ENCODE data around the gene C1orf21. TPM values are rescaled to one million over a fixed set of nuclear protein-coding genes. Genes with fewer than 3 reads are reported as not detected.

The C1orf21 gene
- total and polyA plus RNA-seq, 7 experiments from 2014 or later = 0.46 to 8.5 (median 1.7) TPM; not detected in 2

DNA sequence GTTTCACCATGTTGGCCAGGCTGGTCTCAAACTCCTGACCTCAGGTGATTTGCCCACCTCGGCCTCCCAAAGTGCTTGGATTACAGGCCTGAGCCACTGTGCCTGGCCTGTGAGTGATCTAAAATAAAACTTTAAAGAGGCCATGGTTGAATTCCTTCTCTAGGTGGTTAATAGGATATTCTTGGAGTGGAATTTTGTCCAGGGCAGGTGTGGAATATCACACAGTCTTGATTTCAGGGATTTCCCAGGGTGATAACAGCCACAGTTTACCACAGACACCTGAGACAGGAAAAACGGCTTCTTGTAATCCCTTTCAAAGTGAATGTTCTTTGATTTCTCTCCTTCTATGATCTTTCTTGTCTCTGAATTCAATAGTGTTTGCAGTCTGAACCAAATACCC is 32.1 kb upstream of the C1orf21 start:
- Histone ChIP-seq H3K4me3 (ENCODE audit: low read length) (no peak overlapping the region), H3K4me1 (ENCODE audit: control insufficient read depth in 2 of 2, insufficient read depth in 2 of 2, low read length in 2 of 2) (no peaks in the 10 kb centered on the region), H3K27ac (ENCODE audit: low read depth, low read length) (no peak overlapping the region), H3K36me3 (ENCODE audit: control insufficient read depth in 2 of 3, insufficient read depth in 3 of 3, low read length in 3 of 3) (no peaks in the 10 kb centered on the region), H3K9me3 (ENCODE audit: control insufficient read depth in 2 of 3, low read length in 3 of 3) (no peaks in the 10 kb centered on the region), H3K27me3 (ENCODE audit: control insufficient read depth in 2 of 2, insufficient read depth in 2 of 2, low read length in 2 of 2) (no peaks in the 10 kb centered on the region)
- H3K4me1 Mint-ChIP-seq = no peaks in the 10 kb centered on the region
- ChIA-PET POLR2A (no interaction called here), CTCF (no interaction called here)
- H3K27ac Mint-ChIP-seq = no peak overlapping the region
- no peak overlapping the region for H3K4me3 Mint-ChIP-seq
- ATAC-seq = no peak
- intact Hi-C loops (cut with micrococcal nuclease) = no loop called here
- H3K36me3 Mint-ChIP-seq = no peaks in the 10 kb centered on the region
- DNase-seq = no peak
- peaks cover 0 to 4% (median 0%) of the 10 kb centered on the region in 11 donors for H3K9me3 Mint-ChIP-seq
- H3K27me3 Mint-ChIP-seq = peaks cover 13 to 27% (median 20%) of the 10 kb centered on the region in 5 donors

DNA sequence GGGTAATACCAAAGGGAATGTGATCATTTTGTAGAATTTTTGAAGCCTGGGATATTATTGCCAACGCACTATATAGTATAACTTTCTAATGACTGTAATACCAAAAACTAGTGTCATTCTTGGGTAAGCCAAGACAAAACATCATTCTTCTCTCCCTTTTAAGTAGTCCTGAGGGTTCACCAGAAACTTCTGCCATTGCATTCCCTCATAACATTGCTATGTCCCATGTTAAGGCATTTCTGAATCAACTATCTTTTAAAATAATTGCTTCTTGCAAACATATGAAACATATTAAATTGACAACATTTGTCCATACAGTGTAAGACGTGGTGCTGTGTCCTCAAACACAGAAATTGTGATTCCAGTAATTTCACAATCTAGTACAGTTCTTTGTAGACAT is 29.9 kb upstream of the C1orf21 start:
- Histone ChIP-seq H3K27me3 (ENCODE audit: control insufficient read depth in 2 of 2, insufficient read depth in 2 of 2, low read length in 2 of 2) (no peaks in the 10 kb centered on the region), H3K36me3 (ENCODE audit: control insufficient read depth in 2 of 3, insufficient read depth in 3 of 3, low read length in 3 of 3) (no peaks in the 10 kb centered on the region), H3K4me3 (ENCODE audit: low read length) (no peak overlapping the region), H3K9me3 (ENCODE audit: control insufficient read depth in 2 of 3, low read length in 3 of 3) (no peaks in the 10 kb centered on the region), H3K4me1 (ENCODE audit: control insufficient read depth in 2 of 2, insufficient read depth in 2 of 2, low read length in 2 of 2) (no peaks in the 10 kb centered on the region), H3K27ac (ENCODE audit: low read depth, low read length) (no peak overlapping the region)
- Mint-ChIP-seq H3K9me3 (peaks cover 0 to 3% (median 0%) of the 10 kb centered on the region in 11 donors), H3K4me1 (peaks cover 0 to 3% (median 0%) of the 10 kb centered on the region in 7 donors), H3K4me3 (no peak overlapping the region), H3K27me3 (peaks cover 15 to 31% (median 27%) of the 10 kb centered on the region in 5 donors), H3K27ac (no peak overlapping the region), H3K36me3 (no peaks in the 10 kb centered on the region)
- POLR2A ChIA-PET = no interaction called here
- ATAC-seq (no peak), DNase-seq (no peak)
- intact Hi-C loops (cut with micrococcal nuclease) = no loop called here
- CTCF ChIA-PET = no interaction called here

DNA sequence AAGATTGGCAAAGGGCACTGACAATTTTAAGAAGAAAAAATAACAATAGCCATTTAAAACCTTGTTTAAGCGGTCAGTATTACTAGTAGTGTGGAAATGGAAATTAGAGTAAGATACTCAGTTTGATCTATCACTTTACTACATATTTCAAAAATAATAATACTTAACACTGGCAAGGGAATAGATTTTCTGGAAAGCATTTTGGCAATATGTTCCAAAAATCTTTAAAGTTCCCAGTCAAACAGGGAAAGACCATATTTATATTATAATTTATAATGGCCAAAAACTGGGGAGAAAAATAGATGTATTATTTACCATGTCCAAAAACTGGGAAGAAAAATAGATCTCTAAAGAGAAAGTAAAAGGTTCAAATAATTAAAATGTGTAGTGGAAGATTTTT is 28.6 kb upstream of the C1orf21 start:
- Mint-ChIP-seq H3K4me3 (no peak overlapping the region), H3K9me3 (peaks cover 0 to 1% (median 0%) of the 10 kb centered on the region in 11 donors), H3K4me1 (peaks cover 0 to 3% (median 0%) of the 10 kb centered on the region in 7 donors), H3K27ac (no peak overlapping the region), H3K36me3 (no peaks in the 10 kb centered on the region), H3K27me3 (peaks cover 15 to 28% (median 21%) of the 10 kb centered on the region in 5 donors)
- H3K9me3 ChIP-seq (ENCODE audit: control insufficient read depth in 2 of 3, low read length in 3 of 3) = no peaks in the 10 kb centered on the region
- intact Hi-C loops (cut with micrococcal nuclease) = no loop called here
- H3K36me3 ChIP-seq (ENCODE audit: control insufficient read depth in 2 of 3, insufficient read depth in 3 of 3, low read length in 3 of 3) = no peaks in the 10 kb centered on the region
- no peak overlapping the region for H3K4me3 ChIP-seq (ENCODE audit: low read length)
- no peaks in the 10 kb centered on the region for H3K4me1 ChIP-seq (ENCODE audit: control insufficient read depth in 2 of 2, insufficient read depth in 2 of 2, low read length in 2 of 2)
- H3K27ac ChIP-seq (ENCODE audit: low read depth, low read length) = no peak overlapping the region
- H3K27me3 ChIP-seq (ENCODE audit: control insufficient read depth in 2 of 2, insufficient read depth in 2 of 2, low read length in 2 of 2) = no peaks in the 10 kb centered on the region
- ATAC-seq = no peak
- ChIA-PET CTCF (no interaction called here), POLR2A (no interaction called here)
- DNase-seq = no peak

DNA sequence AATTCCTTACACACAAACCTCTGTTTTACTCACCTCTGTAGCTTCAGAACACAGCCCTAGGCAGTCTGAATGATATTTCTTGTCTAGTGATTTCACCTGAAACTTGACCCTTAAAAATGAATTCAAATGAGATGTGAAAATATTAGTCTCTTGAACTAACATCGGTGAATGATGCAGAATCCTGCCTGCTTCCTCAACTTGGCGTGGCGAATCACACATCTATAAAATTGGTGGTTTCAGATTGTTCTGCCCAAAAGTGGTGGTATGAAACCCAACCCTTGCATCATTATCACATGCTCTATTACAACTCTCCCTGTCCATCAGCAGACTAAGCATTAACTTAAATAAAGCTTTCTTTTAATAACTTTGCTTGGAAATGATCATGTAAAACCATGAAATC is 26.9 kb upstream of the C1orf21 start:
- Histone ChIP-seq H3K27ac (ENCODE audit: low read depth, low read length) (no peak overlapping the region), H3K27me3 (ENCODE audit: control insufficient read depth in 2 of 2, insufficient read depth in 2 of 2, low read length in 2 of 2) (no peaks in the 10 kb centered on the region), H3K9me3 (ENCODE audit: control insufficient read depth in 2 of 3, low read length in 3 of 3) (no peaks in the 10 kb centered on the region), H3K4me3 (ENCODE audit: low read length) (no peak overlapping the region), H3K4me1 (ENCODE audit: control insufficient read depth in 2 of 2, insufficient read depth in 2 of 2, low read length in 2 of 2) (no peaks in the 10 kb centered on the region), H3K36me3 (ENCODE audit: control insufficient read depth in 2 of 3, insufficient read depth in 3 of 3, low read length in 3 of 3) (no peaks in the 10 kb centered on the region)
- DNase-seq = no peak
- CTCF ChIA-PET = no interaction called here
- no peaks in the 10 kb centered on the region for H3K36me3 Mint-ChIP-seq
- ATAC-seq = no peak
- POLR2A ChIA-PET = no interaction called here
- H3K27ac Mint-ChIP-seq = no peak overlapping the region
- peaks cover 16 to 22% (median 20%) of the 10 kb centered on the region in 5 donors for H3K27me3 Mint-ChIP-seq
- H3K4me3 Mint-ChIP-seq = no peak overlapping the region
- intact Hi-C loops (cut with micrococcal nuclease) = no loop called here
- H3K4me1 Mint-ChIP-seq = peaks cover 0 to 3% (median 0%) of the 10 kb centered on the region in 7 donors
- peaks cover 0 to 4% (median 0%) of the 10 kb centered on the region in 11 donors for H3K9me3 Mint-ChIP-seq

DNA sequence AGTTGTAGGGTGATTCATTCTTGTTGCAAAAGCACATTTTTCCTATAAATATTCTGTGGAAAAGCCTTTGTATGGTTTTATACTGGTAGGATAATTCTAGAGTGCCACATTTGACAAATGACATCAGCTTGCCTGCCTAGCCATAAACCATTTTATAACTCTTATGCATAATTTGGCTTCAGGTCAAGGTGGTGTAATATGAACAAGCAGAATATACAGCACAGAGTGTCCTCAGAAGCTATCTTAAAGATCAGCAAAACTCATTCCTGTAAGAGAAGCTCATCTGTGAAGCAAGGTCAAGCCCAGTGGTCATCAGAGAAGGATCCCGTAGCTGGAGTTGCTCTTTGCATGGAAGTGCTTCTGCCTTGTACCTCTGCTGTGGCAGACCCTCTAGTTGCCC is 24.0 kb upstream of the C1orf21 start:
- no peak overlapping the region for H3K27ac Mint-ChIP-seq
- H3K27me3 ChIP-seq (ENCODE audit: control insufficient read depth in 2 of 2, insufficient read depth in 2 of 2, low read length in 2 of 2) = no peaks in the 10 kb centered on the region
- no peak for DNase-seq
- no peaks in the 10 kb centered on the region for H3K36me3 Mint-ChIP-seq
- no peak overlapping the region for H3K27ac ChIP-seq (ENCODE audit: low read depth, low read length)
- no peaks in the 10 kb centered on the region for H3K36me3 ChIP-seq (ENCODE audit: control insufficient read depth in 2 of 3, insufficient read depth in 3 of 3, low read length in 3 of 3)
- ChIA-PET POLR2A (no interaction called here), CTCF (no interaction called here)
- intact Hi-C loops (cut with micrococcal nuclease) = no loop called here
- no peaks in the 10 kb centered on the region for H3K9me3 ChIP-seq (ENCODE audit: control insufficient read depth in 2 of 3, low read length in 3 of 3)
- peaks cover 0 to 3% (median 0%) of the 10 kb centered on the region in 7 donors for H3K4me1 Mint-ChIP-seq
- H3K4me1 ChIP-seq (ENCODE audit: control insufficient read depth in 2 of 2, insufficient read depth in 2 of 2, low read length in 2 of 2) = no peaks in the 10 kb centered on the region
- H3K27me3 Mint-ChIP-seq = peaks cover 5 to 16% (median 10%) of the 10 kb centered on the region in 5 donors
- no peak overlapping the region for H3K4me3 Mint-ChIP-seq
- ATAC-seq = no peak
- peaks cover 0 to 3% (median 0%) of the 10 kb centered on the region in 11 donors for H3K9me3 Mint-ChIP-seq
- H3K4me3 ChIP-seq (ENCODE audit: low read length) = no peak overlapping the region

DNA sequence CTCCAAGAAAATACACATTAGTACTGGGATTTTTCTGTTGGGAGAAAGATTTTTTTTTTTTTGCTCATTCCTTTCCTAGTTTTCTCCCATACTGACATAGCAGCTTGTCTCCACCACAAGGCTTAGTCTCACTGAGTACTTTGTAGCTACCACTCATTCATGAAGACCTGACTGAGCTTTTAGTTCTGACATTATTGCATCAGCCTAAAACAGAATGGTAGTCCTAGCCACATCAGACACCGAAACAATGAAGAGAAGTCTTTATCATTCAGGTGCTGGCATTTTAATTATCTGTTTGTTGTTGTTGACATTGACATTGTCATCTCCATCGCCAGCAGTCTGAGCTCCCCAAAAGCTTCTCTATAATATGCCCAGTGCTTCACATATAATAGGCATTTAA is 21.1 kb upstream of the C1orf21 start:
- no peaks in the 10 kb centered on the region for H3K36me3 ChIP-seq (ENCODE audit: control insufficient read depth in 2 of 3, insufficient read depth in 3 of 3, low read length in 3 of 3)
- DNase-seq (no peak), ATAC-seq (no peak)
- no peaks in the 10 kb centered on the region for H3K27me3 ChIP-seq (ENCODE audit: control insufficient read depth in 2 of 2, insufficient read depth in 2 of 2, low read length in 2 of 2)
- intact Hi-C loops (cut with micrococcal nuclease) = no loop called here
- no peaks in the 10 kb centered on the region for H3K4me1 ChIP-seq (ENCODE audit: control insufficient read depth in 2 of 2, insufficient read depth in 2 of 2, low read length in 2 of 2)
- ChIA-PET POLR2A (no interaction called here), CTCF (no interaction called here)
- no peak overlapping the region for H3K4me3 ChIP-seq (ENCODE audit: low read length)
- no peak overlapping the region for H3K4me3 Mint-ChIP-seq
- H3K4me1 Mint-ChIP-seq = no peaks in the 10 kb centered on the region
- H3K36me3 Mint-ChIP-seq = no peaks in the 10 kb centered on the region
- H3K27ac Mint-ChIP-seq = no peak overlapping the region
- H3K9me3 ChIP-seq (ENCODE audit: control insufficient read depth in 2 of 3, low read length in 3 of 3) = no peaks in the 10 kb centered on the region
- peaks cover 0 to 3% (median 0%) of the 10 kb centered on the region in 11 donors for H3K9me3 Mint-ChIP-seq
- peaks cover 8 to 21% (median 10%) of the 10 kb centered on the region in 5 donors for H3K27me3 Mint-ChIP-seq
- H3K27ac ChIP-seq (ENCODE audit: low read depth, low read length) = no peak overlapping the region

DNA sequence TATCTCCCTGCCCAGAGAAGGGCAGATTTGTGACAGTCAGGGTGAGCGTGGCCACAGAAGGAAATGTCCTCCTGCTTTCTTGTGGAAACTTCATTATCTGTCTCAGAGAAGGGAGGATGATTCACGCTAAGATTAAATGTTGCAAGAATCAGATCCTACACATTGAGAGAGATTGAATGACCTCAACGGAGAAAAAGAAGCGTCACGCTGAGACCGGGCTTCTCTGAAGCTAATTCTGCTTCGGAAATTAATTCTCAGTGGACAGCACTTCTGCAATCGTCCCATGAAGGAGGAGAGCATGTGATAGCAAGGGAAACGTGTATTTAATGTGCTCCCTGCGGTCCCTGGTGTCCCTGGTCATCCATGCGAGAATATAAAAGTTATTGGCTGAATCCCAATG is 19.8 kb upstream of the C1orf21 start:
- no peak for ATAC-seq
- no peaks in the 10 kb centered on the region for H3K36me3 Mint-ChIP-seq

More for the DNA sequence above, 19.8 kb upstream of the C1orf21 start:
- CTCF ChIA-PET = no interaction called here
- Histone ChIP-seq H3K4me3 (ENCODE audit: low read length) (no peak overlapping the region), H3K4me1 (ENCODE audit: control insufficient read depth in 2 of 2, insufficient read depth in 2 of 2, low read length in 2 of 2) (no peaks in the 10 kb centered on the region), H3K27me3 (ENCODE audit: control insufficient read depth in 2 of 2, insufficient read depth in 2 of 2, low read length in 2 of 2) (no peaks in the 10 kb centered on the region), H3K9me3 (ENCODE audit: control insufficient read depth in 2 of 3, low read length in 3 of 3) (no peaks in the 10 kb centered on the region), H3K36me3 (ENCODE audit: control insufficient read depth in 2 of 3, insufficient read depth in 3 of 3, low read length in 3 of 3) (no peaks in the 10 kb centered on the region), H3K27ac (ENCODE audit: low read depth, low read length) (no peak overlapping the region)
- POLR2A ChIA-PET = no interaction called here
- no peak for DNase-seq
- Mint-ChIP-seq H3K27ac (no peak overlapping the region), H3K4me1 (no peaks in the 10 kb centered on the region), H3K9me3 (peaks cover 0 to 3% (median 0%) of the 10 kb centered on the region in 11 donors), H3K4me3 (no peak overlapping the region), H3K27me3 (peaks cover 8 to 21% (median 15%) of the 10 kb centered on the region in 5 donors)
- intact Hi-C loops (cut with micrococcal nuclease) = no loop called here
